Measurements from ENCODE around the gene PRICKLE4. TPM values are rescaled to one million over a fixed set of nuclear protein-coding genes. Genes with fewer than 3 reads are reported as not detected.

The PRICKLE4 gene
- total and polyA plus RNA-seq, 2 experiments from 2014 or later = 0.80 to 4.0 TPM

GRCh38 chr6:41775293-41775882, 5.2 kb upstream of the PRICKLE4 start:
- Histone ChIP-seq H3K79me2 (peaks cover 11% of the 10 kb centered on the region), H3K27ac (no peak overlapping the region), H3K9me3 (ENCODE audit: low read depth) (no peaks in the 10 kb centered on the region), H2AFZ (no peak overlapping the region), H3K4me1 (ENCODE audit: insufficient read depth) (peaks cover 8% of the 10 kb centered on the region), H3K9me2 (replicated peaks; ENCODE audit: insufficient read depth) (no peaks in the 10 kb centered on the region), H3K4me3 (no peak overlapping the region), H3K27me3 (no peaks in the 10 kb centered on the region), H3K36me3 (replicated peaks; ENCODE audit: insufficient read depth, low read depth) (no peaks in the 10 kb centered on the region), H3K4me2 (no peak overlapping the region), H4K20me1 (ENCODE audit: insufficient read depth, poor library complexity, severe bottlenecking) (no peaks in the 10 kb centered on the region)
- WGBS (ENCODE audit: low lambda C conversion rate, missing lambda C conversion rate) = 96% methylated on average over 12 of the region's 13 CpGs
- DNase-seq (ENCODE audit: low spot score) = no peak
- no peak for TF ChIP-seq EZH2 (IDR thresholded peaks at IDR 0.05; ENCODE audit: borderline replicate concordance)

GRCh38 chr6:41777551-41778285, 2.9 kb upstream of the PRICKLE4 start:
- Histone ChIP-seq H3K9me2 (replicated peaks; ENCODE audit: insufficient read depth) (no peaks in the 10 kb centered on the region), H3K4me2 (no peak overlapping the region), H4K20me1 (ENCODE audit: insufficient read depth, poor library complexity, severe bottlenecking) (no peaks in the 10 kb centered on the region), H3K4me1 (ENCODE audit: insufficient read depth) (peaks cover 18% of the 10 kb centered on the region), H3K79me2 (peaks cover 11% of the 10 kb centered on the region), H3K36me3 (replicated peaks; ENCODE audit: insufficient read depth, low read depth) (no peaks in the 10 kb centered on the region), H3K27me3 (no peaks in the 10 kb centered on the region), H3K9me3 (ENCODE audit: low read depth) (no peaks in the 10 kb centered on the region), H3K4me3 (no peak overlapping the region), H2AFZ (no peak overlapping the region), H3K27ac (no peak overlapping the region)
- TF ChIP-seq EZH2phosphoT487 (IDR thresholded peaks at IDR 0.05; ENCODE audit: low read depth, severe bottlenecking, unreplicated experiment) (no peak), CTCF (IDR thresholded peaks at IDR 0.05; ENCODE audit: poor library complexity) (no peak)
- no peak for DNase-seq (ENCODE audit: low spot score)
- WGBS (ENCODE audit: low lambda C conversion rate, missing lambda C conversion rate) = 95% methylated on average over 5 of the region's 5 CpGs

- 41% methylated on average over 6 of the region's 6 CpGs for WGBS (ENCODE audit: low lambda C conversion rate, missing lambda C conversion rate)
- H3K36me3 ChIP-seq (replicated peaks; ENCODE audit: insufficient read depth, low read depth) = no peaks in the 10 kb centered on the region
- H2AFZ ChIP-seq = peak overlapping the region; percentile 68
- no peaks in the 10 kb centered on the region for H4K20me1 ChIP-seq (ENCODE audit: insufficient read depth, poor library complexity, severe bottlenecking)
- no peaks in the 10 kb centered on the region for H3K27me3 ChIP-seq
- no peak for TF ChIP-seq CTCF (IDR thresholded peaks at IDR 0.05; ENCODE audit: poor library complexity)
- no peak for TF ChIP-seq EZH2 (IDR thresholded peaks at IDR 0.05; ENCODE audit: borderline replicate concordance)
- TF ChIP-seq EZH2phosphoT487 (IDR thresholded peaks at IDR 0.05; ENCODE audit: low read depth, severe bottlenecking, unreplicated experiment) = no peak
- peaks cover 11% of the 10 kb centered on the region for H3K79me2 ChIP-seq
- no peak overlapping the region for H3K27ac ChIP-seq
- H3K4me3 ChIP-seq = no peak overlapping the region
- H3K9me3 ChIP-seq (ENCODE audit: low read depth) = no peaks in the 10 kb centered on the region
- DNase-seq (ENCODE audit: low spot score) = no peak
- H3K4me1 ChIP-seq (ENCODE audit: insufficient read depth) = peaks cover 18% of the 10 kb centered on the region
- peak overlapping the region; percentile 96 for H3K4me2 ChIP-seq
- no peaks in the 10 kb centered on the region for H3K9me2 ChIP-seq (replicated peaks; ENCODE audit: insufficient read depth)
Measured at GRCh38 chr6:41778895-41779294, 1.7 kb upstream of the PRICKLE4 start.

GRCh38 chr6:41779336-41779735, 1.2 kb upstream of the PRICKLE4 start:
- no peak for TF ChIP-seq EZH2phosphoT487 (IDR thresholded peaks at IDR 0.05; ENCODE audit: low read depth, severe bottlenecking, unreplicated experiment)
- TF ChIP-seq CTCF (IDR thresholded peaks at IDR 0.05; ENCODE audit: poor library complexity) = no peak
- no peak for TF ChIP-seq EZH2 (IDR thresholded peaks at IDR 0.05; ENCODE audit: borderline replicate concordance)
- H4K20me1 ChIP-seq (ENCODE audit: insufficient read depth, poor library complexity, severe bottlenecking) = no peaks in the 10 kb centered on the region
- no peaks in the 10 kb centered on the region for H3K9me2 ChIP-seq (replicated peaks; ENCODE audit: insufficient read depth)
- peak overlapping the region; percentile 96 for H3K4me2 ChIP-seq
- H3K4me3 ChIP-seq = peak overlapping the region; percentile 71
- H3K9me3 ChIP-seq (ENCODE audit: low read depth) = no peaks in the 10 kb centered on the region
- no peak for DNase-seq (ENCODE audit: low spot score)
- no peak overlapping the region for H3K27ac ChIP-seq
- WGBS (ENCODE audit: low lambda C conversion rate, missing lambda C conversion rate) = 5% methylated on average over 7 of the region's 16 CpGs
- H3K79me2 ChIP-seq = peaks cover 11% of the 10 kb centered on the region
- H3K4me1 ChIP-seq (ENCODE audit: insufficient read depth) = peaks cover 18% of the 10 kb centered on the region
- no peaks in the 10 kb centered on the region for H3K36me3 ChIP-seq (replicated peaks; ENCODE audit: insufficient read depth, low read depth)
- H3K27me3 ChIP-seq = no peaks in the 10 kb centered on the region
- H2AFZ ChIP-seq = peak overlapping the region; percentile 68
